GM21423 (cell line): ENCODE measurements around the gene PDK1.
"Not testable (repeated sequence)": the region's sequence is repeated elsewhere in the genome, so short reads cannot be mapped to it uniquely, and the experiment has no call there.

Experiments used
- ATAC-seq: cut with Tn5 transposase; IDR thresholded peaks from one replicate; pipeline ENCODE4 v1.9.1; 2021; ENCODE audit warnings: mild to moderate bottlenecking, moderate library complexity; ENCODE audit not compliant: unreplicated experiment

PDK1 gene

GRCh38 chr2:172551271-172551670 is 4.6 kb upstream of the PDK1 start:
- ATAC-seq: no peak

GRCh38 chr2:172552547-172553291 is 3.2 kb upstream of the PDK1 start:
- no peak for ATAC-seq

GRCh38 chr2:172554352-172555271 is 1.3 kb upstream of the PDK1 start:
- ATAC-seq: no peak

- ATAC-seq: no peak
Measured at GRCh38 chr2:172555272-172555521, 693 bp upstream of the PDK1 start.

GRCh38 chr2:172556284-172557033 is 569 bp downstream of the PDK1 start:
- peak; percentile 68 for ATAC-seq

- ATAC-seq: no peak
Measured at GRCh38 chr2:172558372-172558771, 2.5 kb downstream of the PDK1 start.

- no peak for ATAC-seq
Measured at GRCh38 chr2:172560721-172561120, 4.8 kb downstream of the PDK1 start.

GRCh38 chr2:172561270-172561669 is 5.4 kb downstream of the PDK1 start:
- ATAC-seq: no peak

GRCh38 chr2:172562298-172562697 is 6.4 kb downstream of the PDK1 start:
- no peak for ATAC-seq

GRCh38 chr2:172564376-172564775 is 8.5 kb downstream of the PDK1 start:
- no peak for ATAC-seq

- ATAC-seq: no peak
Measured at GRCh38 chr2:172571245-172571644, 15.4 kb downstream of the PDK1 start.

- ATAC-seq: no peak
Measured at GRCh38 chr2:172572981-172573380, 17.1 kb downstream of the PDK1 start.

- ATAC-seq: no peak
Measured at GRCh38 chr2:172574965-172575364, 19.1 kb downstream of the PDK1 start.

- ATAC-seq: no peak
Measured at GRCh38 chr2:172578054-172578453, 22.2 kb downstream of the PDK1 start.

GRCh38 chr2:172578860-172579512 is 23.1 kb downstream of the PDK1 start:
- ATAC-seq: no peak

- no peak for ATAC-seq
Measured at GRCh38 chr2:172580544-172580943, 24.7 kb downstream of the PDK1 start.

- peak; percentile 49 for ATAC-seq
Measured at GRCh38 chr2:172582656-172583055, 26.8 kb downstream of the PDK1 start.

GRCh38 chr2:172586245-172586891 is 30.5 kb downstream of the PDK1 start:
- ATAC-seq: no peak

- not testable (repeated sequence) for ATAC-seq
Measured at GRCh38 chr2:172587231-172587630, 31.3 kb downstream of the PDK1 start.

GRCh38 chr2:172588931-172589330 is 33.0 kb downstream of the PDK1 start:
- no peak for ATAC-seq

GRCh38 chr2:172591386-172591785 is 35.5 kb downstream of the PDK1 start:
- not testable (repeated sequence) for ATAC-seq
